GM18505 (cell line): Measurements from ENCODE around the gene RIT2.

Source experiments
- ATAC-seq: cut with Tn5 transposase; IDR thresholded peaks from one replicate; pipeline ENCODE4 v1.9.1; 2021; ENCODE audit not compliant: unreplicated experiment
- POLR2A ChIP-seq: IDR thresholded peaks from 4 replicates; pipeline ENCODE4 v1.6.1; 2011; ENCODE audit warnings: borderline replicate concordance; ENCODE audit not compliant: insufficient read depth, insufficient read length; ENCODE audit errors: extremely low read depth

Gene RIT2

DNA sequence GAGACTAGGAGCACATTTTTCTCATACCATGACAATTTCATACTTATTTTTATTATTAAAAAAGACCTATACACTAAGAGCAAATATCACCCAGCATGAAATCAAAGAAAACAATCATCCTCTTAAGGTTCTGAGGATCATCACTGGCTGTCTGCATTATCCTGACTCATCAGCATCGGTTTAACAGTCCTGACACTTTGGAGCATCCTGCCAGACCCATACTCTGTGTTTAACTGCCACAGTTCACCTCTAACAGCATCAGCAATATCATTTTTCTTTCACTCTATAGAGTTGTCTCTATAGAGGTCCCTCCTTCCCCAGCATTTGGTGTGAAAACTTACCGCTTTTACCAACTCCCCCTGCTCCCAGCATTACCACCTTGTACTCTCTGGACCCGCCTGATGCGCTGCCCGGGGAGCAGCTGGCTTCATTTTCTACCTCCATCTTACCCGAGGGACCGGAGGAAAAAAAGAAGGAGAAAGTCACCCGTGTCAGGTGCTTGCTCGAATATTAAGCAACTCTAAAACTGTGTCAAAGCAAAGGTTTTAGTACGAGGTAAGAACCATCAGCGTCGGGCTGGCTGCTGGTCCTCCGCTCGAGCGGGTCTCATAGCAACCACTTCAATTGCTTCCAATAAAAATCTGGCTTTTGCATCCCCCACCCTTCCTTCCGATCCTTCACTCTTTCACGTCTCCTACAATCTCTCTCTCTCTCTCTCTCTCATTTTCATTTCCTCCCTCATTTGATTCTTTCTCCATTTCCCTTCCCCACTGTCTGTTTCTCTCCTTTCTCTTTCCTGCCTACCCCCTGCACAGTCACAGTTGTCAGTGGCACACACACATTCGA lies at the start of gene RIT2:
Gene RIT2 (minus strand): TSS at position 610 of the 846 bp plus-strand sequence.
- TF ChIP-seq POLR2A = no peak
- ATAC-seq = no peak

DNA sequence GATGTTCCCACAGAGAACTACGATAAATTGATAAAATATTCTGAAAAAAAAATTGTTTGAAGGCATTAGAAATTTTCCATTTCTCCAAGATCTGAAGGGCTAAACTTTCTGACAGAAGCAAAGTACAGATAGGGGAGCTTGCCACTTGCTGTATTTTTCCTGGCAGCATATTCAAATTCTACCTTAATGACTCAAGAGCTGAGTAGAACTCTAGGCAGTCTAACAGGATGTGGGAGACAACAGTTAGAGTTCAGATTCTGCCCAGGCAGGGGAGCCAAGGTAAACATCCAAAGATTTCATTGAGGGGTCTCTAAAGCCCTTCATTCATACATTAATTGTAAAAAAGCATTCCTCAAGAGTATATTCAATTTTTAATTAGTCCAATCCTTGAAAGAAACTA lies 46.0 kb upstream of the RIT2 start:
- TF ChIP-seq POLR2A = no peak

DNA sequence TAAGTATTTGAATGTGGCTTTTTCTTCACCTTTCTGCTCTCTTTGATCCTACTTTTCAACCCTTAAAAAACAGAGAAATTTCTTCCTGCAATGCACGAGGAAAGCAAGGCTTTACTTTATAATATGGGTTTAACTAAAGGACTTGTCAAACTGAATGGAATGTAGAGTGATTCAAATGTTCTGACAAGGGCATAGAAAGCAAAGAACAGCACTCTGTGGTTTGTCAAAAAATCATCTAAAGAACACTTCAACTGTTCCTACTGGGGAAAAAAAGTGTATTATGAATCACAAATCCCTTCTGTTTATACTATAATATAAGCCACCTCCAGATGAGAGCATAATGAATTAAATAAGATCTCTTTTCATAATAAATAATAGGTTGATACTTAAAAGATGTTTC lies 45.0 kb upstream of the RIT2 start:
- TF ChIP-seq POLR2A = no peak
- ATAC-seq = no peak

More for the DNA sequence above, 46.0 kb upstream of the RIT2 start:
- ATAC-seq = no peak

DNA sequence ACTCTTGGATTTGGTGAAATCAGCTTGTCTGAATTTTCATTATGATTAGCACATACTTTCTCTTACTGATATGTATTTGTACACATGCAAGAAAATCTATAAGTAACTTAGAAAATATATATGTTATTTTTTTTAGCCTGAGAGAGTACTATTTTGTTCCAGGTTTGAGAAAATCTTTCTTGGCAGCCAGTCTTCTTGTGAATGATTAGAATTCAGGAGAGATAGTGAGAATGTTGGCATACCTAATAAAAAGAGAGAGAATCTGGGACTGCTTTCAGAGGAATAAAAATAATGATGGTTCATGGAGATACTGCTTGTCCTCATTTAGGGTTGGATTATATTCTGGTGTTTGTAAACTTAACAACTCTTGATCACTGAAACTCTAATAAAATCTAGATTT lies 44.4 kb upstream of the RIT2 start:
- no peak for ATAC-seq
- TF ChIP-seq POLR2A = no peak

DNA sequence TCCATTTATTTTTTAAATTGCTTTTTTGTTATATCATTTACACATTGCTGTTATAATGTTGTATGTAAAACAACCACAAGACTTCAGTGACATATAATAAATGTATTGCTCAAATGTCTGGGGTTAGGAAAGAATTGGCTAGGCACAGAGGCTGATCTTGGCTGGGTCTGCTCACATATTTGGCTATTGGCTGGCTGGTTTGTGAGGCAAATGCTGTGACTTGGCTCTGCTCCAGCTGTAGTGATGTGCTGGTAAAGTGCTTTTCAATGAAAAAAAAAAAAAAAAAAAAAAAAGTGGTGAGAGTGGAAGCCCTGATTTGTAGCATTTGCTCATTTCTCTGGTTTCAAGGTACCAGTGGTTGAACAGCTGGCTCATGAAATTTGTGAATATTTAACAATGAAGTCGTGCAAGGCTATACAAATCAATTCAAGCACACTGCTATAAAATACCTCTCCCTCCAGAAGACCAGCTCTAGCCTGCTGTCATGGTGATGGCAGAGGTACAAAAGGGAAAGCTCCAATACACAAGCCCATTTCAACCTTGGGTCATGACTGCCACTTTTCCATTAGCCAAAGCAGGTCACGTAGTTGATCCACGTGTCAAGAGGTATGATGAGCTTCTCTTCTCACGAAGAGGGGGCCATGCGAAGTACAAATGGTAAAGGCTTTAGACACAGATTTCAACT lies 43.7 kb upstream of the RIT2 start:
- no peak for ATAC-seq
- TF ChIP-seq POLR2A = no peak

DNA sequence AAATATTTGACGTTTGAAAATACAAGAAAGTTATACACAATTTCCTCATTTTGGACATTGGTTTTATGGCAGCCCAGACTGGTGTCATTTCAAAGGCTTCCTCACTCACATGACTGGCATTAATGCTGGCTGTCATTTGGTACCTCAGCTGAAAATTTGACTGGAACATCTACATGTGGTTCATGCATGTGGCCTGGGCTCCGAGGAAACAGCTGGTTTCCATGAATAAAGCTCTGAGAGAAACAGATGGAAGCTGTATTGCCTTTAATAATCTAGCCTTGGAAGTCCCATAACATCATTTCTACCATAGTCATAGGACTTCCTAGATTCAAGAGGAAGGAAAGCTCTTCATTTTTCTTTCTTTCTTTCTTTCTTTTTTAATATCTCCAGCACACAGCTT lies 42.9 kb upstream of the RIT2 start:
- no peak for TF ChIP-seq POLR2A
- ATAC-seq = no peak

DNA sequence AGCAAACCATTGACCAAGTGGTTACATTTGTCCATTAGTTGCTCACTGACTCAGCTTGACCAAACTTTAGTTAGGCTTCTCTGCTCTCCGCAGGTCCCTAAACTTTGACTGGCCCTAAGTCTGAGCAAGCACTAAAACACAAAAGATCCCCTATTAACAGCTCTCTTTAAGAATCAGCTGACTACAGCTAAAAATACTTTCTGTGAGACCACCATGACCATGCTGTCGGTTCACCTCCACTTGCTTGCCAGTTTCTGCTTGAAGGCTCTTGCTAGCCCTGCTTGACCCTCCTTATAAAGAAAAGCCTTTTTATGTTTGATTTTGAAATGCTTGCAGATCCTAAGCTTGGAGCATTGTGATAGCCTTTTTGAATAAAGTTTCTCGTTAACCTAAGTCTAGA lies 40.4 kb upstream of the RIT2 start:
- TF ChIP-seq POLR2A = no peak
- no peak for ATAC-seq

DNA sequence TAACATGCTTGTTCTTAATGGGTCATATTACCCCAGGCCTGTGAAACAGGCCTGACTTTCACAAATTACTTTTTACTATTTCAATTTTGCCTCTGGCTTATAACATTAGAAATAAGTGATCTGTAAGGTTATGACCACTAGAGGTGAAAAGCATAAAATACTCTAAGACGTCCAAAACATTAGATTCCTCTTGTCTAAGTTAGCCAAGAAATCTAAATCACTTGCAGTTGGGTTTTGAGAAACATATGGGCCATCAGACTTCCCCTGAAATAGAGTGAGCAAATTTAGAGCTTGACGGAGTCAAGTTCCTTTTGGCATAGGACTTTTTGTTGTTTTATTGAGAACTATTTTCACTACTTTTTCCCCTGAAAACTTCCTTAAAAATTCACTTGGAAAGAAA lies 32.7 kb upstream of the RIT2 start:
- ATAC-seq = no peak
- TF ChIP-seq POLR2A = no peak

DNA sequence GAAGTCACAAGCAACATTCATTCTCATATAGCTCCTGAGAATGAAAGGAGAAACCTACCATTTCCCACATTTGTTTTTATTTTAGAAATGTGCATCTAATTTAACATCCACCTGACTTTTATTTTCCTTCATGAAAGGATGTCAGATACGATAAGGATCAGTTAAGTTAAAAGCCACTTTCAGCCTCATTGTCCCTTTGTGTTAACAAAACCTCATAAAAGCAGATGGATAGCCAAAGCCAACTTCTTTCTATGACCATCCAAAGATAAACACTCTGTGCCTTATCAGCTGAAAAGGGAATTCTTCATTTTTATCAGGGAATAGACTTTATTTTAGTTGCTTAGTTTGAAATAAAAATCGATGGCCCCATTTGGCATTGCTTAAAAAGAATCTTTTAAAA lies 25.7 kb upstream of the RIT2 start:
- no peak for TF ChIP-seq POLR2A
- no peak for ATAC-seq

DNA sequence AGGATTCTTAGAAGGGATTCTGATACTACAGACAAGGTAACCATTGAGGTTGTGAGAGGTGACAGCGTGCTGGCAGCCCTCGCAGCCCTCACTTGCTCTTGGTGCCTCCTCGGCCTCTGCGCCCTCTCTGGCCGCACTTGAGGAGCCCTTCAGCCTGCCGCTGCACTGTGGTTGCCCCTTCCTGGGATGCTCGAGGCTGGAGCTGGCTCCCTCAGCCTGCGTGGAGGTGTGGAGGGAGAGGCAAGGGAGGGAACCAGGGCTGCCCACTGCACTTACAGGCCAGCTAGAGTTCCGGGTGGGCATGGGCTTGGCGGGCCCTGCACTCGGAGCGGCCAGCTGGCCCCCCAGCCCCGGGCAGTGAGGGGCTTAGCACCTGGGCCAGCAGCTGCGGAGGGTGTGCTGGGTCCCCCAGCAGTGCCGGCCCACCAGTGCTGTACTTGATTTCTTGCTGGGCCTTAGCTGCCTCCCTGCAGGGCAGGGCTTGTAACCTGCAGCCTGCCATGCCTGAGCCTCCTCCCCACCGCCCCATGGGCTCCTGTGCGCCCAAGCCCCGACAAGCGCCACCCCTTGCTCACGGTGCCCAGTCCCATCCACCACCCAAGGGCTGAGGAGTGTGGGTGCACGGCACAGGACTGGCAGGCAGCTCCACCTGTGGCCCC lies 23.9 kb upstream of the RIT2 start:
- ATAC-seq = no peak
- no peak for TF ChIP-seq POLR2A

DNA sequence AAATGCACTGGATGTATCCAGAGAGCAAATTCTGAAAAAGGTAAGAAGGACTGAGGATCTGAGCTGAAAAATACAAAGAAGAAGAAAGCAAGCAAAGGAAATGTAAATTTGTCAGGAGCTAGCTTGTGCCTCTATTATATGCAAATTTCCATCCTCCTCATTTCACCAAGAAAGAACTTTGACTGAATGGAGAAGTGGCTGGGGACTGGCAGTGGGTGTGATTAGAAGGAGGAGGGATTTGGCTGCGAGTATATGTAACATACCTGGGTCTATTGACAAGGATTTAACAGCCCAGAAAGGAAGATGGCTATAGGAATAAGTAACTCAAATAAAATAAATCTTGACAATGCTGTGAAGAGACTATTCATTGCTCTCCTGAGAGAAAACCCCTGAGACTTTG lies 19.4 kb upstream of the RIT2 start:
- TF ChIP-seq POLR2A = no peak
- ATAC-seq = no peak

DNA sequence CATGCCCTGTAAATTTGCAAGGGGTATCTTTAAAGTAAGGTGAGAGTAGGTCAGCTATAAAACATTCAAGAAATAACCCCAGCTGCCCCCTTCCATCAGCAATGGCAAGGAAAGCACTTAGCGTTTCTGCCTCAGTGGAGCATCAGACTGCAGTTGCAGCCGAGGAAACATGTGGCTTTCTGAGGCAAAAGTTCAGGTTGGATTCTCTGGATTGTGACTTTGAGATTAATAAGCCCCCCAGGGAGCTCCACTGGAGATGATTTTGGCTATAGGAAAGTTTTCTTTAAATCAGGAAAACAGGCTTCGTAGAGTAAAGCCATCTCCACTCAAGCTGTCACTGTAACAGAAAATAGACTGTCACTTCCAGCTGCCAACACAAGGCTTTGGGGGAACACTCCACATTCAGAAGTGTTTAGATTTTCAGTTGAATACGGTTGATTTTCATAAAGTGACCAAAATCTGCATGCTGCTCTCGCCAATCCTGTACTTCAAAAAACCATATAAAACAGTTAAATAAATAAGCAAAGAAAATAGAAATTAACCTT lies 15.3 kb upstream of the RIT2 start:
- no peak for ATAC-seq
- no peak for TF ChIP-seq POLR2A

DNA sequence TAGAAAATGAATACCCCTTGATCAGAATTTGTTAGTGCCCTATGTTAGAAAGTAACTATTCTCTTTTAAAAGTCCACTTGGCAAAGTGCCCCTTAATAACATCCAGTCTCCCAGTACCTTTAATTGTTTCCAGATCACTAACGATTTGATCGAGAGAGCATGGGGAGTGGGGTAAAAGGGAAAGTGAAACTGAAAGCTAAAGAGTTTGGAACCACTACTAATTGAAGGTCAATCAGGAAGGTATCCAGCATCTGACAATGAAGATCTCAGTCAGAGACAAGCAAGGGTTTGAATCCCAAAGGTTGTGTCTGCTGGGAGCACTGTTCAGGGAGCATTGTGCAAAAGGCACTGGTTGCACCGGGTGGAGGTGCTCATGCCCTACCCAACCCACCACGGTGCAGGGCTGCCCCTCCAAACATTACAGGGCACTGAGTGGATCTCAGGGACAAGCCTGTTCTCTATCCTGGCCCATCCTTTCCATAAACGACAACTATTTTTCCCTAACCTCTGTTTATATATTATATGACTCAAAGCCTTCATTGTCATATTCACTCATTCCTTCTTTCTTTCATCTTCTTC lies 14.6 kb upstream of the RIT2 start:
- no peak for ATAC-seq
- TF ChIP-seq POLR2A = no peak
